NCI-H1417 treated with DMSO at 0.1 percent for 48 hours (cell line): Measurements from ENCODE around the gene NEU4.

Experiments
- DNase-seq: peaks from one replicate; lab custom pipeline; 2025; lab: John Stamatoyannopoulos, UW

The NEU4 gene

DNA sequence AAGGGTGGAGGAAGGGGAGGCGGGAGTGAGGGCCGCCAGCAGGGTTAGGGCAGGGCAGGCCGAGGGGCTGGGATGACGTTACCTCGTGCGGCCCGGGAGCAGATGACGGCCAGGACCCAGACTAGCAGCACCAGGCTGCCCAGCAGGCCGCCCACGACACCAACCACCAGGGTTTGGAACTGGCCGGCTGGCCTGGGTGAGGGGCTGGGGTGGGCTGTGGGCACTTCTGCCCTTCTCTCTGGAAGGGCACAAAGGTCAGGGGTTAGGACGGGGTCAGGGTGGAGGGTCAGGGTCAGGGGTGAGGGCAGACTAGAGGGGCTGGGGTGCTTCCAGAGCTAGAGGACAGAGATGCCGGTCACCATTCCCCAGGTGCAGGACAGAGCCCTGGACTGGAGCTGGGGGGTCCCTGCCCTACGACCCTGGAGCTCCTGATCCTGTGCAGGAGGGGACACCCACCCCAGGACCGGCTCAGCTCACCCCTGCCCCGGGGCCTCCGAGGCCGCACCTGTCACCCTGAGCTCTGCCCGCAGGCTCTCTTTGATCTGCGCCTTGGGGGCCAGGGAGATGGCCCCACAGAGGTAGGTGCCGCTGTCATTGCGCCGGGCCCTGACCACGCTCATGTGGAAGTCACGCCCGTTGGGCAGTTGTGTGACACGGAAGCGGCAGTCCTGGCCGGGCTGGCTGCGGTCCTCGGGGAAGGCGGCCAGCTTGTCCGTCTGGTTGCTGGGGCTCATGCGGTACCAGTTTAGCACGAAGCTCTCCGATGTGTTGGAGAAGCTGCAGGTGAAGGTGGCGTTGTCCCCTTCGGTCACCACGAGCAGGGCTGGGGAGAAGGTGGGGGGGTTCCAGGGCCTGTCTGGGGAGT is 43.4 kb downstream of the NEU4 start:
- no peak for DNase-seq

DNA sequence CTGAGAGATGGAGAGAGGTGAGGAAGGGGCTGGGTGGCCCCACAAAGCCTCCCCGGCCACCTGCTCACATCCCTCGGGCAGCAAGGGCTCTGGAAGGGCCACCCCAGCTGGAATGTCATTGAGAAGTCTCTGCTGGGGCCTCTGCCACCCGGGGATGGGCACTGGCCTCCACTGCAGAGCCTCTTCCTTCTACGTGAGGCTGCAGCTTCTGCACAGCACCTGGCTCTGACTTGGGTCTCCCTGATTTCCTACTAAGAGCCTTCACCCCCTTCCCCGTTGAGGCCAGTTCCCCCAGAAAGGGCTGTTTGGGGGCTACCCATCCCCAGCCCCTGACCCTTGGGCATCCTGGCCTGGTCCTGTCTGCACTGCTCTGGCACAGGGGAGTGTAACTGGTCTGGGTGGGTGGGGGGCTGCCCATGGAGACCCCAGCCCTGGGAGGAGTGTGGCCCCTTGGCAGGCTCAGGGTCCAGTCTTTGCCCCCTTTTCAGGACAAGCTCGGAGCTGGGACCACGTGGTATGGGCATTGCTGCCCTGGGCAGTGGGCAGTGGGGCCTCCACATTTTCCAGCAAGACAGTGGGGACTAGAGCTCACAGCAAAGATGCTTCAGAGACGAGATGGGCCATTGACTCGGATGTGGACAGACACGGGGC is 44.1 kb downstream of the NEU4 start:
- DNase-seq = no peak

DNA sequence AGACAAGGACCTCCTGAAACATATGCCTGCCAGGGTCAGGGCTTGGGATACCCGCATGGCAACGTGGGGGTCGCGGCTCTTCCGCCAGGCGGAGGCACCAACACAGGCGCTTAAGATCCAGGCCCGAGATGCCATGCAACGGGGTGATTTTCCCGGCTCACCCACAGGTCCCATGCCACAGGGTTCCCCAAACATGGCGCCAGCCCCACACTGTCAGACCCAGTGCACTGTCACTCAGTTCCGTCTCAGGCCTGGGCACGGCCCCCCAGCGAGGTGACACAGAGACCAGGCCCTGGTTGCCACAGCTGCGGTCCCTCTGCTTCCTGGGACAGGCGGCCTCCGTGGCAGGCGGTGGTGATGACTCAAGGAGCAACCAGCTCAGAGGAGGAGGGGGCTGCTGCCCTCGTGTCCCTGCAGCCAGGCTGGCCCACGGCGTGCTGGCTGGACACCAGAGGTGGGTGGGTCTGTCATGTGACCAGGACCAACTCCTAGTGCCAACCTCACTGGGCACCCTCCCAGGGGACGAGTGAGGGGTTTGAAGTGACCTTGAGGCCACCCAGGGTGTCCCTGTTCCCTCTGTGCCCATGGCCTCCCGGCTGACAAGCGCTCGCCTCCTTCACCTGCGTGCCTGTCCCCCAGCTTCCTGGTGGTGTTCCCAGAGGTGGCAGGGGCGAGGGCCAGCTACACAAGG is 44.8 kb downstream of the NEU4 start:
- no peak for DNase-seq

DNA sequence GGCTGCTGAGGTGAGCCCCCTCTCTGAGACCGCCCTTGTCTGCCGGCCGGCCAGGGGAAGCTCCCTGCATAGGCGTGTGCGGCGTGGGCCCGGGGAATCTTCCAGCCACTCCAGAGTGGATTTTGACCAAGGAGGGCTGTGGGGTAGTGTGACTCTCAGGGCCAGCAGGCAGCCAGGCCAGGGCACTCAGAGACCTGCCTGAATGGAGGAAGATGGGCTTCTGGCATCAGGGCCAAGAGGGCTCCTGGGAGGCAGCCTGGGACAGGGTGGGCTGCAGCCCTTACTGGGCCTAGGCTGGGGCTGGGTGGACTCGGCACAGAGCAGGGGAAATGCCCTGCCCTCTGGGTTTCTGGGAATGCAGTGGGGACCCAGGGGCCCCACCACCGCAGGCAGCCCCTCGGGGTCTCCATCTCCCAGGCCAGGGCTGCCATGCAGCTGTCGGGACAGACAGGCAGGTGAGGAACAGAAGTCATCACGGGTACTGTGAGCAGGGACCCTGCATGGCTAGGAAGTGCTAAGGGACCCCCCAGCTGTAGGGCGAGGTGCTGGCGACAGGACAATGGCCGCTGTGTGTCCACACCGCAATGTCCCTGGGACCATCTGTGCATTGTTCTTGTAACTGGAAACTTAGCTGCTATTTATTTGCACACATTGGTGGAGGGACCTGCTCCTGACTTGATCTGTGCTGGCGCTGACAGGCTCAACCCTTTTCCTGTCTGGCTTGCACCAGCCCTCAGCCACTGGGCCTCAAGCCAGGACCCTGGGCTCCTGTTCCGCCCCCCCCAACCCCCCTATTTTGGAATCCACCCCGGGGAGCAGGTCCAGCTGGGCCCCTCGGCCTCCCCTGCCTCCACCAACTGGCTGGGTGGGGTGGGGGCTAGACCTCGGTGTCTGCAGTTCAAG is 45.6 kb downstream of the NEU4 start:
- DNase-seq = no peak

DNA sequence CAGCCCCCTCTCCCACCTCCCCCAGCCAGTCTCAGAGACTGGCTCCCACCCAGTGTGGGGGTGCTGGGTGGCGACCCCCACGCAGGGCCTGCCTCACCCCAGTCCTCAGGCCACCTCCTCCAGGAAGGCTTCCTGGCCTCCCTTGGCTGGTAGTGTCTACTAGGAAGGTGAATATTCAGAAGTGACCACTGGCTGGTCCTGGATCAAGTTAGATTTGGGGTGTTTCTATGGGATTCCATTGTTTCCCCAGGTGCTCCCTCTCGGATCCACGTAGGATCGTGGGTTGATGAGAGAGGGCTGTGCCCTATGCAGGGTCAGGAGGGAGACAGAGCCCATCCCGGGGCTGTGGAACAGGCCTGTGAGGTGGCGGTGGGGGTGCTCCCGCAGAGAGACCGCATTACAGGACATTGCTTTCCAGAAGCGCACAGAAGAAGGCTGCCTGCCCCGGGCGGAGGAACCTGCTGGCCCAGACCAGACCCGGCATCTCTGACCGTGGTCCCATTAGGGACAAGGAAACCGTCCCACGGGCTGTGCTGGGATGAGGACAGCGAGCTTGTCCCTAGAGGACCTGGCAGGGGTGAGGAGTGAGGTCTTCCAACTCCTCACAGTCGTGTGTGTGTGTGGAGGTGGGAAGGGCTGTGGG is 46.4 kb downstream of the NEU4 start:
- DNase-seq = no peak

DNA sequence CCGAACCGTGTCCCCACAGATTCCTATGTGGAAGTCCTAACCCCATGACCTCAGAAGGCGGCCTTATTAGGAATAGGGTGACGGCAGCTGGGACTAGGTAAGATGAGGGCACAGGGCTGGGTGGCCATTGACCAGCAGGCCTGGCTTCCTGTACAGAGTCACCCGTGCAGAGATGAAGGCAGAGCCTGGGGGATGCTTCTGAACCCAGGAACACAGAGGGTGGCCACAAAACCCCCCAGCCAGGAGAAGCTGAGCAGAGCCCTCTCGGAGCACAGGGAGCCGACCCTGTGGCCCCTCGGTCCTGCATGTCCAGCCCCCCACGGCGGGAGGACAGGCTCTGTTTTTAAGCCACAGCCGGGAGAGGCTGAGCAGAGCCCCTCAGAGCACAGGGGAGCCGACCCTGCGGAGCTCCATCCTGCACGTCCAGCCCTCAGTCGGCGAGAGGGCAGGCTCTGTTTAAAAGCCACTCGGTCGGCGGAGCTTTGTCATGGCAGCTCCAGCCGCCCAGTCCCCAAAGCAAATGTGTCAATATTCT is 47.0 kb downstream of the NEU4 start:
- DNase-seq = no peak

DNA sequence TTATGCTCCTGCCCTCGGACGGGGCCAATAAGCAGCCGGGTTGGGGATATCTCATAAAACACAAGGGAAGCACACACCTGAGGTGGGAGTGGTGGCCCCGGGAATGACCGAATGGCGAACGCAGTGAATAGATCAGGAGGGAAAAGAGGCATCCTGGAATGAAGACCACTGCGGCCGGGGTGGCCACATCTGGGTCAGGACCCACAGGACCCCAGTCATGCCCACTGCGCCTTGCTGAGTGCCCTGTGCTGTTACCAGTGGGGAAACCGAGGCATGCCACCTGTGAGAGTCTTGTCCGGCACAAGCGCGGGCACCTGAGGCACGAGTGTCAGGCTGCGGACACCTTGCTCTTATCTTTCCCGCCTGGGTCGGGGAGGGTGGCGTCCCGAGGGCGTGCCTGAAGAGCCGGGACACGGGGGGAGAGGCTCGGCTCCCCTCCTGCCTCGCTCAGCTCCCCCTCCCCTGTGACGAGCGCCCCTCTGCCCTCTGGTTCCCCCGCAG is 48.1 kb downstream of the NEU4 start:
- DNase-seq = no peak

DNA sequence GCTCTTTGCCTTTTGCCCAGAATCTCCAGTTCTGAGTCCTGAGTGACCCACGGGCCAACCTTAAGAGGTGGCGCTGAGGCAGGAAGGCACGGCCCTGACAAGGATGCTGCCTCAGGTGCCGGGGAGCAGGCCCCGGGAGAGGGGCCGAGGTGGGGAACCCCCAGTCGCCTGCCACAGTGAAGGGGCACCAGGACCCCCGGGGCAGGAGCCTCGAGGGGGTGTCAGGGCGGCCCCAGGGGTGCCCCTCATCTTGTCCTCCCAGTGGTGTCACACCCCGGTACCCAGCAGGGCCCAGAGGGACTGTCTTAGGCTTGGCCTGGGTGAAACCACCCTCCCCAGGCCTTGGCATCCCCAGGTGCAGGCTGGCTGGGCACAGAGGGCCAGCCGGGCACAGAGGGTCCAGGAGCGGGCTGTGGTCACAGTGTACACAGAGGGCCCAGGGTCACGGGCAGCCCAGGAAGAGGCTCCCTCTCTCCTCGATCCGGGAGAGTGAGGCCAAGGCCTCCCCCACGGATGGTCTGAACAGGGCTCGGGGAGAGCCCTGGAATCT is 48.7 kb downstream of the NEU4 start:
- no peak for DNase-seq

DNA sequence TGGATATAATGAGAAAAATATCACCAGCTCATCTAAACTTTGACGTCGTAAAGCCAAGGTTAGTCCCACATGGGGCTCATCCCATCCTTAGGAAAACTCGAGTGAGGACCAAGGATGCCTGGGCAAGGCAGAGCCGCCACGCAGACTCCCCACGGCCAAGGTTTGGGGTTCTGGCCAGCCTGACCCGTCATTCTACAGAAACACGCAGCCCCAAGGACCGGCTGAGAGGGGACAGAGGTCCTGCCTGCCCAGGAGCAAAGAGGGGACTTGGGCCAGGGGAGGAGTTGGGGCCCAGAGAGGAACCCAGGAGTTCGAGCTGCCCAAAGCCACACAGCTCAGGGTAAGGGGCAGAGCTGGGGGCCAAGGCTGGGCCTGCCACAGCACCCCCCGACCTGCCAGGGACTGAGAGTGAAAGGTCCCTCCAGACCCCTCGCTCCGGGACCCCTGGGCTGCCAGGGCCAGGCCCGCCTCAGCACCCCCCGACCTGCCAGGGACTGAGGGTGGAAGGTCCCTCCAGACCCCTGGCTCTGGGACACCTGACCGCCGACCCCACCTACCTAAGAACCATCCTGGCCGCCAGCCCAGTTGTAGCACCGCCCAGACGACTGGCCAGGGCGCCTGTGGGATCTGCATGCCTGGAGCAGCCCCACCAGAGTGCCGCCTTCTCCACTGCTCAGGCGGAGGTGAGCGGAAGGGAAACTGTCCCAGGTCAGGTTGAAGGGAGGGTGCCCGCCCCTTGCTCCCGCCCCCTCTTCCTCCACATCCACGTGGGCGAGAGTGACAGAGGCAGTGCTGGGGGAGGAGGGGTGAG is 49.4 kb downstream of the NEU4 start, which contains the start of gene PDCD1:
Gene PDCD1, minus strand, starts transcription at position 689 of the 811 bp plus-strand sequence. Its CDS starts 56 bp downstream, at position 633.
- no peak for DNase-seq

DNA sequence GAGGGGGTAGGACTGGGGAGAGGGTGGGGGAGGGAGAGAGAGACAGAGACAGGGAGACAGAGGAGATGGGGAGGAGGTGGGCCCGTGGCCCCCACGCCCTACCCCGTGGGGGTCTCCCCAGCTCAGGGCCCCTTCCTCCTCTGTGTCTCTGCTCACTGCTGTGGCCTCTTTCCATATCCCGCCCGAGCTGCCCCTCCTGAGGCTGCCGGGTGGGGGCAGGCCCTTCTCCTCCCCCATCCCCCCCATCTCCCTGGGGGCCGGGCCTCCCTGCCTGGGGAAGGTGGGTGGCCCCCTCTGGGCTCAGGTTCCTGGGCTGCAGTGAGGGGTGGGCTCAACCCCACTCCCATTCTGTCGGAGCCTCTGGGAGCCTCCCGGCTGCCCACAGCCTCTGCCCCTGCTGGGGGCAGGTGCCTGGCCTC is 50.0 kb downstream of the NEU4 start:
- no peak for DNase-seq

DNA sequence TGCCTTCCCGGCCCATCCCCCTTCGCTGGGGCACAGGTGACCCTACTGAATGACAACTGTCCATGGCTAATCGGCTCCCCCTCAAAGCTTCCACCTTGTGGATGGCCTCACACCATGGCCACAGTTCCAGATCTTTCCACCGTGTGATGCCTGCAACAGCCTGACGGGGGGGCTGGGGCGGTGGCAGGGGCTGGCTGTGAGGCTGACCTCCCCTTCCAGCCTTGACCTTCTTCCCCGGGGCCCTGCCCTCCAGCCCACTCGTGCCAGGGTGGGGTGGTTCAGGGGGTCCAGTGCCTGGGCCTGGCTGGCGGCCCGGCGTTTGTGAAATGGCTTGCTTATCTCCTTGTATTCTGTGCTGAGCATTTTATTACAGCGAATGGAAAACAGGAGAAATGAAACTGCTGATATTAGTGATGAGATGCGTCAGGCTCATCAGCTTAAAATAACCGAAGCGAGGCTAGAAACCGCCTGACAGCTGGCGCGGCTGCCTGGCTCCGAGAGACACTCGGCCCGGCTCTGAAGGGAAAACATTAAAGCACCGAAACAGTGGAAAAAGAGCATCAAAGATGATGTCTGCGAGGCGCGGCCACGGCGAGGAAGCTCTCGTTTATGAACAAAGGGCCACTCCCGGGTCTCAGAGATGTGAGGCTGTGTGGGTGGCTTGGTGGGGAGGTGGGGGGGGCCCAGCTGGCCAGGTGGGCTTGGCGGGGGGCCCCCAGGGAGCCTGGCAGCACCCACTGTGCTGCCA is 50.6 kb downstream of the NEU4 start:
- no peak for DNase-seq

DNA sequence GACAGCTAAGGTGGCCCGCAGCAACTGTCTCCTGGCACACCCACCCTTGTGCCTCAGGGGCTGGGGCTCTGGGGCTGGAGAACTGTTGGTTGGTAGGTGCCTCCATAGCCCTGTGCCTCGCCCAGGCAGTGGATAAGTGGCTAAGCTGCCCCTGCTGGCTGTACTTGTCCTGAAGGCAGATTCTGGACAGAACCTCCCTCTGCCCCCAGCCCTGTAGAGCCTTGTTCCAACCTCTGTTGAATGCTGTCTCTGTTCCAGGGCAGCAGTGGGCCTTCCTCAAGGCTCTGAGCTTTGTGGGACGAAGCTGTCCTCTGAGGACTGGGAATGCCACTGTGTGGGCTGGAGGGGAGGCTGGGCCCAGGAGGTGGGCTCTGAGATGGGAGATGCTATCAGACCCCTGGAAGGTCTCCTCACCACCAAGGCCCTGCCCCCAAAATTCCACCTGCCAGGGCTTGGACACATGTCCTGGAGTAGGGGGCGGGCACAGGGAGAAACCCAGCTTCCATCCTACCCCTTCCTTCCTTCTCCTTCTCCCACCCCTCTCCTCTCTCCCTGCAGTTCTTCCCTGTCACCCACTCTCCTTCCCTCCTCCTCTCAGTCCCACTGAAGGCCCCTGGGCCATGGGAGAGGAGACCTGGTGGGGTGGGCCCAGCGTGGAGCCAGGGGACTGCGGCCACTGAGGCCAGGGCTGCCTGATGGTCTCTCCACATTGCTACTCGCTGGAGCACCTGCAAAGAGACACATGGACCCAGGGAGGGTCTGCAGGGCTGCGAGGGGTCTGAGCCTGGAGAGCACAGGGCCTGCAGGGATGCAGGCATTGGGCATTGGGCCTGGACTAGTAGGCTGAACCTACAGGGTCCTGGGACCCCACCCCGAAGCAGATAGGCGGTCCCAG is 51.4 kb downstream of the NEU4 start:
- DNase-seq = no peak

DNA sequence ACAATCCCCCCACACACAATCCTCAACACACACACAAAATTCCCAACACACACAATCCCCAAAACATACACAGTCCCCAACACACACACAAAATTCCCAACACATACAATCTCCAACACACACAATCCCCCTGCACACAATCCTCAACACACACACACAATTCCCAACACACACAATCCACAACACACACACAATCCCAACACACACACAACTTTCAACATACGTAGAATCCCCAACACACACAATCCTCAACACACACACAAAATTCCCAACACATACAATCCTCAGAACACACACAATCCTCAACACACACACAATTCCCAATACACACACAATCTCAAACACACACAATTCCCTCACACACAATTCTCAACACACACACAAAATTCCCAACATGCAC is 52.3 kb downstream of the NEU4 start:
- no peak for DNase-seq

DNA sequence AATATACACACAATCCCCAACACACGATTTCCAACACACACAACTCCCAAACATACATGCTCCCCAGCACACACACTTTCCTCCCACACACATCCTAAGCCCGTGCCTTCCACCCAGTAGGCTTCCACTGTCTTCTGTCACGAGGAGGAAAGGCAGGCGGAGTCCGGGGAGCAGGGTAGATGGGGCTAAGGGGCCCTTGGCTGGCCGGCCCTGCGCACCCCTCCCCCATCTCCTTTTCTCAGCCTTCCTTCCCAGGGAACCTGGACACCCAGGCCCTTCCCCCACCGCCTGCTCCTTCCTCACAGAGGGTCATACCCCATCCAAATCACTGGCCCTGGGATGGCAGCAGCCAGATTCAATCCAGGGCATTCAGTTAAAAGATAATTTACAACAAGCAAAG is 53.1 kb downstream of the NEU4 start:
- no peak for DNase-seq

DNA sequence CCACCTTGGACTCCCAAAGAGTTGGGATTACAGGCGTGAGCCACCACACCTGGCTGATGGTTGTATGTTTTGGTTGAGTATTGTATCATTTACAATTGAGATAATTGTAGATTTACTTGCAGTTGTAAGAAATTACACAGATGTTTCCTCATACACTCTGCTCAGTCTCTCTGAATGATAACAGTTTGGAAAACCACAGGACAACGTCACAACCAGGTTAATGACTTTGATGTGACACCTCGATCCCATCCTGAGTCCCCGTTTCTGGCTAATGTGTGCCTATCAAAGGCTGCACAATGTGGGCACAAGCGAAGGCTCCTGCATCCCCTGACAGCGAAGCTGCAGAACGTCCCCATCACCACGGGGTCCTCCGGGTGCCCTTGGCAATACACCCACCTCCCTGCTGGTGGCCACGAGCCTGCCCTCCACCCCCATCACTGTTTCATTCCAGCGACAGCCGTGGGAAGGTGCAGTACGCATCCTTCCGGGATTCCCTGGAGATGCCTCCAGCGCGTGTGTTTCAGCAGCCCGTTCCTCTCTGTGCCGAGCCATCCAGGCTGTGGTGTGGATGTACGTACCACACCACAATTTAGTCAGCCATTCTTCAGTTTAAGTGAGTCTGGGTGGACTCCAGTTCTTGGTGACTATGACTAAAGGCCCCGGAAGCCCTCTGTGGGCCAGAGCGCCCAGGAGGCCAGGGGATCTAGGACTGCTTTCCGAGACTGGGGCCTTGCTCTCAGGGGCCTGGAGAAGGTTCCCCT is 54.0 kb downstream of the NEU4 start:
- no peak for DNase-seq

DNA sequence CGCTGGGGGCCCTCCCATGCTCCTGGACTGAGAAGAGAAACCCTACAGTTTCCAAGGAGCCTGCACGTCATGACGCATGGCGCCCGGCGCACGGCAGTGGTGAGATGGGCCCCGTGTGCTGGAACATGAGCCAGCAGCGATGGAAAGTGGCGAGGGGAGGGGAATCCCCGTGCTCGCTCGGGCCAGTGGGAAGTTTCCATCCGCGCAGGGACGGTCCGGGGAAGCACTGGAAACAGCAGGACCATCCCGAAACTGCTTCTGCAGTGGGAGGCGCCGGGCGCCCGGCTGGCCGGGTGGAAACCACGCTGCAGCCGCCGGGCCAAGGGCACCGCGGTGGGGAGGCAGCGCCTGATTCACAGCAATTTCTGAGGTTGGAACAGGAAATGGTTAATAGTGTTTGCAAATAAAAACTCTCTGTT is 54.6 kb downstream of the NEU4 start:
- DNase-seq = no peak
